ENCODE data around the gene ANKRD28.
A peak's percentile ranks its signal among the peaks of the same experiment; 100 is the strongest.
"Not testable (repeated sequence)": the region's sequence is repeated elsewhere in the genome, so short reads cannot be mapped to it uniquely, and the experiment has no call there.

The ANKRD28 gene

GRCh38 chr3:15783361-15783969 lies 14.3 kb downstream of the ANKRD28 start:
- no peak for FAIRE-seq
- TF ChIP-seq TAF1 (IDR thresholded peaks at IDR 0.05; ENCODE audit: borderline replicate concordance, low read depth, low read length) (no peak), POLR2A (IDR thresholded peaks at IDR 0.05; ENCODE audit: low read depth, low read length) (no peak), POLR2AphosphoS5 (IDR thresholded peaks at IDR 0.05; ENCODE audit: low read depth, low read length) (no peak)

GRCh38 chr3:15782429-15782828 lies 15.3 kb downstream of the ANKRD28 start:
- TF ChIP-seq POLR2A (IDR thresholded peaks at IDR 0.05; ENCODE audit: low read depth, low read length) (no peak), POLR2AphosphoS5 (IDR thresholded peaks at IDR 0.05; ENCODE audit: low read depth, low read length) (no peak), TAF1 (IDR thresholded peaks at IDR 0.05; ENCODE audit: borderline replicate concordance, low read depth, low read length) (no peak)
- FAIRE-seq (peak; percentile 17), DNase-seq (ENCODE audit: insufficient read length) (no peak)

More at GRCh38 chr3:15783361-15783969, 14.3 kb downstream of the ANKRD28 start:
- no peak for DNase-seq (ENCODE audit: insufficient read length)

GRCh38 chr3:15781637-15782402 lies 16.0 kb downstream of the ANKRD28 start:
- FAIRE-seq (no peak), DNase-seq (ENCODE audit: insufficient read length) (no peak)
- no peak for TF ChIP-seq TAF1 (IDR thresholded peaks at IDR 0.05; ENCODE audit: borderline replicate concordance, low read depth, low read length)
- no peak for TF ChIP-seq POLR2AphosphoS5 (IDR thresholded peaks at IDR 0.05; ENCODE audit: low read depth, low read length)

GRCh38 chr3:15781131-15781530 lies 16.6 kb downstream of the ANKRD28 start:
- no peak for FAIRE-seq
- no peak for DNase-seq (ENCODE audit: insufficient read length)
- no peak for TF ChIP-seq POLR2AphosphoS5 (IDR thresholded peaks at IDR 0.05; ENCODE audit: low read depth, low read length)
- TF ChIP-seq TAF1 (IDR thresholded peaks at IDR 0.05; ENCODE audit: borderline replicate concordance, low read depth, low read length), result no peak
- no peak for TF ChIP-seq POLR2A (IDR thresholded peaks at IDR 0.05; ENCODE audit: low read depth, low read length)

- FAIRE-seq, result no peak
- no peak for TF ChIP-seq TAF1 (IDR thresholded peaks at IDR 0.05; ENCODE audit: borderline replicate concordance, low read depth, low read length)
- no peak for TF ChIP-seq POLR2A (IDR thresholded peaks at IDR 0.05; ENCODE audit: low read depth, low read length)
- no peak for TF ChIP-seq POLR2AphosphoS5 (IDR thresholded peaks at IDR 0.05; ENCODE audit: low read depth, low read length)
Measured at GRCh38 chr3:15779111-15779510, 18.7 kb downstream of the ANKRD28 start.

GRCh38 chr3:15778332-15778858 lies 19.4 kb downstream of the ANKRD28 start:
- DNase-seq (ENCODE audit: insufficient read length) (no peak), FAIRE-seq (no peak)
- TF ChIP-seq TAF1 (IDR thresholded peaks at IDR 0.05; ENCODE audit: borderline replicate concordance, low read depth, low read length) (no peak), POLR2A (IDR thresholded peaks at IDR 0.05; ENCODE audit: low read depth, low read length) (no peak), POLR2AphosphoS5 (IDR thresholded peaks at IDR 0.05; ENCODE audit: low read depth, low read length) (no peak)

More at GRCh38 chr3:15779111-15779510, 18.7 kb downstream of the ANKRD28 start:
- no peak for DNase-seq (ENCODE audit: insufficient read length)

GRCh38 chr3:15774931-15775560 lies 22.7 kb downstream of the ANKRD28 start:
- DNase-seq (ENCODE audit: insufficient read length), result not testable (repeated sequence)
- FAIRE-seq, result peak; percentile 84

- DNase-seq (ENCODE audit: insufficient read length) (no peak), FAIRE-seq (no peak)
- no peak for TF ChIP-seq TAF1 (IDR thresholded peaks at IDR 0.05; ENCODE audit: borderline replicate concordance, low read depth, low read length)
Measured at GRCh38 chr3:15771444-15771843, 26.3 kb downstream of the ANKRD28 start.

- DNase-seq (ENCODE audit: insufficient read length) (no peak), FAIRE-seq (peak; percentile 77)
- no peak for TF ChIP-seq POLR2AphosphoS5 (IDR thresholded peaks at IDR 0.05; ENCODE audit: low read depth, low read length)
- TF ChIP-seq POLR2A (IDR thresholded peaks at IDR 0.05; ENCODE audit: low read depth, low read length), result no peak
- TF ChIP-seq TAF1 (IDR thresholded peaks at IDR 0.05; ENCODE audit: borderline replicate concordance, low read depth, low read length), result no peak
Measured at GRCh38 chr3:15769256-15769915, 28.4 kb downstream of the ANKRD28 start.

GRCh38 chr3:15768421-15769255 lies 29.1 kb downstream of the ANKRD28 start:
- FAIRE-seq (peak; percentile 92), DNase-seq (ENCODE audit: insufficient read length) (no peak)
- TF ChIP-seq POLR2A (IDR thresholded peaks at IDR 0.05; ENCODE audit: low read depth, low read length) (no peak), POLR2AphosphoS5 (IDR thresholded peaks at IDR 0.05; ENCODE audit: low read depth, low read length) (no peak), TAF1 (IDR thresholded peaks at IDR 0.05; ENCODE audit: borderline replicate concordance, low read depth, low read length) (no peak)

- FAIRE-seq, result no peak
- no peak for DNase-seq (ENCODE audit: insufficient read length)
- no peak for TF ChIP-seq POLR2A (IDR thresholded peaks at IDR 0.05; ENCODE audit: low read depth, low read length)
- TF ChIP-seq TAF1 (IDR thresholded peaks at IDR 0.05; ENCODE audit: borderline replicate concordance, low read depth, low read length), result no peak
- TF ChIP-seq POLR2AphosphoS5 (IDR thresholded peaks at IDR 0.05; ENCODE audit: low read depth, low read length), result no peak
Measured at GRCh38 chr3:15766406-15766805, 31.4 kb downstream of the ANKRD28 start.
